ENCODE measurements around the gene FAAH.

DNA sequence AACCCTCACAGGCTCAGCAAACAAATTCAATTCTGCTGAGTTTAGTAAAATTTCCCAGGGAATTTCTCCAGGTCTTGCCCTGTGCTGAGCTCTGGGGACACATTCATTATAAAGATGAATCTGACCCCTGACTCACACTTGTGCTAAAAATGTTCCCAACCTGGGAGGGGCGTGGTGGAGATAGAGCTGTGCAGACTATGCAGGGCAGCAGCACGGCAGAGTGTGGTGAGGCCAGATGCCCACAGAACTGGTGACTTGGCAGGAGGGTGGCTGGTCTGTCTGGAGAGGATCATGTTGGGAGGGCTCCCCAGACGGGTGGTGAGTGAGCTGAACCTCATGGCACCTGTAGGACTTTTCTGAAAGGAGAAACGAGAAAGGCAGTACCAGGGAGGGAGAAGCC, 31.6 kb downstream of the FAAH start:
- TF ChIP-seq EP300 (IDR thresholded peaks at IDR 0.05) (no peak), POLR2A (IDR thresholded peaks at IDR 0.05) (no peak)
